GM12872 (cell line): ENCODE measurements around the gene PCDHGA12.

Experiments used
- CTCF ChIP-seq: IDR thresholded peaks from 3 replicates; pipeline ENCODE4 v1.5.1; 2011; ENCODE audit warnings: low read depth, mild to moderate bottlenecking, low read length, moderate library complexity; ENCODE audit not compliant: insufficient read depth

Gene PCDHGA12

GRCh38 chr5:141465351-141465750, 35.0 kb downstream of the PCDHGA12 start:
- no peak for TF ChIP-seq CTCF

- peak; percentile 63 for TF ChIP-seq CTCF
Measured at GRCh38 chr5:141475625-141476131, 45.4 kb downstream of the PCDHGA12 start, which contains the start of gene PCDHGC3. TSS of gene PCDHGC3 (plus strand) at chr5:141475966. CDS start at chr5:141476117, 151 bp downstream.

GRCh38 chr5:141476132-141476911, 46.0 kb downstream of the PCDHGA12 start:
- TF ChIP-seq CTCF, result no peak

- TF ChIP-seq CTCF, result no peak
Measured at GRCh38 chr5:141477044-141477575, 46.8 kb downstream of the PCDHGA12 start.

GRCh38 chr5:141477815-141478214, 47.5 kb downstream of the PCDHGA12 start:
- no peak for TF ChIP-seq CTCF

- TF ChIP-seq CTCF, result peak; percentile 34; the same call in 1 of the 3 replicates
Measured at GRCh38 chr5:141478321-141478945, 48.1 kb downstream of the PCDHGA12 start.

GRCh38 chr5:141479776-141480175, 49.5 kb downstream of the PCDHGA12 start:
- TF ChIP-seq CTCF, result no peak
